HS-27A (cell line): Measurements from ENCODE around the gene LAMA5.
A peak's percentile ranks its signal among the peaks of the same experiment; 100 is the strongest.
"Not testable (repeated sequence)": the region's sequence is repeated elsewhere in the genome, so short reads cannot be mapped to it uniquely, and the experiment has no call there.

Experiments used
- DNase-seq: peaks from one replicate; pipeline ENCODE4 v3.0.0-alpha.2; 2012; ENCODE audit warnings: low read depth, missing footprints

LAMA5 gene

DNA sequence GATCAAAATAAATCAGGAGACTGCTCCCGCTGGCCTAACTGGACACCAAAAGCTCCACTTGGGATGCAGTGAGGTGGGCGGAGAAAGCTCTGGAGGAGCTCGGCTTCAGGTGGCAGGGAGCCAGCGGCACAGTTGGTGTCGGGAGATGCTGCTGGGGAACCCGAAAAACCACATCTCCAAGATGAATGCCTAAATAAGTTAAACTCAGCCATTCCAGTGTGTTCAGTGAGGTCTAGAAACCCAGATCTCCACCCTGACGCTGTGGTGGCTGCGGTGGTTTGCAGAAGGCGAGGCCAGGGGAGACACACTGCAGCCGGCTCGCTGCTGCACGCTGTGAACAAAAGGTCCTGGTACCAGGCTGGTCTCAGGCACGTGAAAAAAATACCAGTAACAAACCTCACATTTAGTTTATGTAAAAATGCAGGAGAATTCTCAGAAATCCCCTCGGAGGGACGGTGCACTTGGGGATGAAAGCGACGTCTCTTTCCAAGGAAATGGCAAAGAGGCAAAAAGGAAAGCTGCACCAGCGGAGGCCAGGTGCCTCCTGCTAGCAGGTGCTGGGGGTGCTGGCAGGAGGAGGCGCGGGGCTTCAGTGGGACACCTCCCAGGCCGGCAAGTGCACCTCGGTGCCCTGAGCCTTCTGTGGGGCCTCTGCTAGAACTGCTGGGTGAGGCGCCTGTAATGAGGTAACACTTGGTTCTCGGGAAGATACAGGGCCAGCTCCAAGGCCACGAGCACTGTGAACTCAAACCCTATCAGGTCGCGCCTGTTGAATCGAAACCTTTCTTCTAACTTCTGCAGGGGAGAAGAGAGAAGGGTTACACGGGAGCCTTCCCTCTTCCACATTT is 23.4 kb upstream of the LAMA5 start:
- DNase-seq = no peak

- DNase-seq = no peak
These were observed 22.5 kb upstream of the LAMA5 start for GRCh38 chr20:62389601-62390087.

DNA sequence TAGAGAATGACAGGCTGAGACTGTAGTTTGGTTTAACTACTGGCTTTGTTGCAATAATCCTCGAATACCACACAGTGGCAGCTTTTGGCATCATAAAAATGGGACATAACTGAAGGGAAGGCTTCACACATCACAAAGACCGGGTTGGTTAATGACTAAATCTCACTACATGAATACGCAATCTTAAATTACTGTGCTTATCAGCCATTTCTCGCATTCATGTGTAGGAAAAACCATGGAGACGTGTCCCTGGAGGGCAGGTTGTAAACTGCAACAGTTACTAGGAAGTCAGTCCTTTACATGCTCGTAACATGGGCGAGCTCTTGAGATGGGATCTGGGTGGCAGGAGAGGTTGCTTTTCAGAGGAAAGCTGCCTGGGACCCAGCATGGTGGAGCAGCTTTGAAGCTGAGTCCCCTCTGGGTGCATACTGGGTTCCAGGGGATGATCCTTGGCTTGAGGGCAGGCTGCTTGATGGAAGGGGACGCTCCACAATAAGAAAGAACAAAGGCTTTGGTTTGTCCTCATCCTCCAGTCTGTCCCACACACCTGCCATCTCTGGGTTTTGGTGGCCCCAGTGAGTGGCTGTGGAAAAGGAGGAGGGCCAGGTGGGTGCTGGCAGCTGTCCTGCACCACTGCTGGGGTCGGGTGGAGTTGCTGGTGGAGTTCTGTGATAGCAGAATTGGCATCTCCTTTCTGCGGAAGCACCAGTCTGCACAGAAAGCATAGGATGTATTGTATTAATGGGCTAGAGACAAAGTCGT is 21.9 kb upstream of the LAMA5 start:
- no peak for DNase-seq

DNA sequence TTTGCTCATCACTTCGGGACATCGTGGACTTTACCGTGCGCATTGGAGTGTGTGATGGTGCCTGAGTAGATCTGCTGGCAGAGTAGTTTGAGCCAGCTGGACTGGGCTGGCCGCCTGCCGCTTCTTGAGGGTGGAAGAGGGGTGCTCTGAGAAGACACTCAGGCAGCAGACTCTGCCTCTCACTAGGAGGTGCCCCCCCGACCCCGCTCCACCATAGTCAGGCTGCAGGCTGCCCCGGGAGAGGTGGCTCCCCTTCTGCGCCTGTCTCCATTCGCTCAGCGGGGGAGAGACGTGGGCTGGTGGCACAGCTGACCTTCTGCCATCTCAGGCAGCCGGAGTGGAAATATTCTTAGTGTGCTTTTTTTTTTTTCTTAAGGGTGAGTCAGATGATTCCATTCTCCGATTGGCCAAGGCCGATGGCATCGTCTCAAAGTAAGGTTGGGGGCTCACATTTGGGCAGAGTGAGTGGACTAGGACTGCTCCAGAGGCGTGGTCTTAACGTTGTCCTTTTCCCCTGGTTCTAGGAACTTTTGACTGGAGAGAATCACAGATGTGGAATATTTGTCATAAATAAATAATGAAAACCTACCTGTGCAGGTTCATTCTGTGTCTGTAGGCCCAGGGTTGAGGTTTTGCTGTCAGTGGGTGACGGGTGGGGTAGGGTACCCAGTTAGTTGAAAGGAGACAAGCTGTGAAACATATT is 21.0 kb upstream of the LAMA5 start:
- DNase-seq = no peak

GRCh38 chr20:62387219-62387913 is 20.3 kb upstream of the LAMA5 start:
- no peak for DNase-seq

GRCh38 chr20:62386383-62387218 is 19.5 kb upstream of the LAMA5 start, which contains the start of gene RPS21:
Gene RPS21 (plus strand): TSS chr20:62387103. CDS start chr20:62387339, 236 bp downstream.
- peak; percentile 61 for DNase-seq

DNA sequence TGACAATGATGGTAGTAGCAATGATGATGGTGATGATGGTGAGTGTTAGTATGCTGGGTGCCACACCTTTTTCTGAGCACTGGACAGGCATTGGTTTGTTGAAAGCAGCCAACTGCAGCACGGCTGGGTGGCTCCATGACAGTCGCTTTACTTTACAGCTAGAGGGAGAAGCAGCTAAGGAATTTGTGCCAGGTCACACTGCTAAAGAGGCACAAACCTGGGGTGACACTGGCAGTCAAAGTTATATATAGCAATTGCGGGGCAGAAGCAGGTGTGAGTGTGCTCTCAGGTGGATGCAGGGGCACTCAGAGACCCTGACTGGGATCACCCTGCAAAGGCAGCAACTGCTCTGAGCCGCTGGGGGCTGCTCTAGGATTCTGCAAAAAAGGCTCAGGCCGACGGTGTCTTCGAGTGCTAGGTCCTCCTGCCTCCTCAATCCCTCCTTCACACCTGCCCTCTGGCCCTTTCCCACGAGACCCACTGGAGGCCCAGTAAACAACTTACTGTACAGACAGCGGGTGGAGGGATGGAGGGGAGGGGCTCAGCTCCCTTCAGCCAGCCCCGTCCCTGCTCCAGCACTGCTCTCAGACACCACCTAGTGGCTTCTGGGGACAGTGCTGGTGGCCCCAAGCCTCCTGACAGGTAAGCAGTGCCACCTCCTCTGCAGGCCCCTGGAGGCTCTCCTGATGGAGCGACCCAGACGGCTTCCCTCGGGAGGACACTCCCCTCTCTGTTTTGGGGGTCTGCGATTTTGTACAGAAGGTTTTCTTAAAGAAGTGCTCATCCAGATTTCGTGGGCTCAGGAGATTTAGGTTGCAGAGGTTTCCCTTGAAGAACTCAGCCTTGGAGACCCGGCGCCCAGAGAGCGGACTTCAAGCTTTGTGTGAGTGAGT is 15.4 kb upstream of the LAMA5 start:
- DNase-seq = no peak

GRCh38 chr20:62381842-62382241 is 14.7 kb upstream of the LAMA5 start:
- DNase-seq = no peak

DNA sequence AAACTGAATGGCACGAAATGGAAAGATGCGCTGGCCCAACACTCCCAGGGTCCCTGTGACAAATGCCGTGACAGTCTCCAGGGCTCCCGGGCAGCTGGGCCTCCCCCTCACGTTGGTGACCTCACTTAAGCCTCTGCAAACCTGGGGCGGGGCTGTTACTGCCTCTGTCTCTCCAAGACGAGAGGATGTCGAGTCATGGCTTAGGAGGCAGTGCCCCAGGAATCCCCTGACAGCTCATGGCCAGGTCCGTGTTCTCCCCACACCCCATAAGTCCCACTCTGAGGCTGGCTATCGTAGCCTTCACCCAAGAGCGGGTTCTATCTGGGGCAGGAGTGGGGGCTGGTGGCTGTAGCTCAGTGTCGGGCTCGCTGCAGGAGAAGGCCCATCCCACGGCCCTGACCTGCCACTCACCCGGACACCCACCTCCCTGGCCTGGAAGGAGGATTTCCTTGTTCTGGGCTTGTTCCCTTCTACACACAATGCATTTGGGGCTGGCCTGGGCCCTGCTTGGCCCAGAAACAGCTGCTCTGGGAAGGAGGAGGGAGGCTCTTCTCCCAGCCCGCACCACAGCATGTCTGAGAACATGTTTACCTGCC is 14.2 kb upstream of the LAMA5 start:
- DNase-seq = no peak

DNA sequence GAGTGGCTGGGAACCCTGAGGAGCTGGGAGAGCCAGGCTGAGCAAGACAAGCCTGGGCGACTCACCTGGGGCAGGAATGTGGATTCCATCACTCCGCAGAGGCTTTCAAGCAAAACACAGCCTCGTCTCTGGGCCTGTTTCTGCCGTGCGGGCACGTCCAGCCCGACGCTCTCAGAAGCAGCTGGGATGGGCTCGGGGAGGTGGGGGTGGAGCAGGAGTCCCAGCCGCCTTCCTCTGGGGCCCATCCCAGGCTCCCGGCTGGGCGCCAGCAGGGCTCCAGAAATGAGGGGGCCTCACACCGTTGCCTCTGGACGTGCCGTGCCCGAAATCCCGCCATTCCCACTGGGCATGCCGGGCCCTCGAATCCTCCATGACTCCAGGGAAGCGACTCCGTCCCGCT is 11.1 kb upstream of the LAMA5 start:
- DNase-seq = no peak

DNA sequence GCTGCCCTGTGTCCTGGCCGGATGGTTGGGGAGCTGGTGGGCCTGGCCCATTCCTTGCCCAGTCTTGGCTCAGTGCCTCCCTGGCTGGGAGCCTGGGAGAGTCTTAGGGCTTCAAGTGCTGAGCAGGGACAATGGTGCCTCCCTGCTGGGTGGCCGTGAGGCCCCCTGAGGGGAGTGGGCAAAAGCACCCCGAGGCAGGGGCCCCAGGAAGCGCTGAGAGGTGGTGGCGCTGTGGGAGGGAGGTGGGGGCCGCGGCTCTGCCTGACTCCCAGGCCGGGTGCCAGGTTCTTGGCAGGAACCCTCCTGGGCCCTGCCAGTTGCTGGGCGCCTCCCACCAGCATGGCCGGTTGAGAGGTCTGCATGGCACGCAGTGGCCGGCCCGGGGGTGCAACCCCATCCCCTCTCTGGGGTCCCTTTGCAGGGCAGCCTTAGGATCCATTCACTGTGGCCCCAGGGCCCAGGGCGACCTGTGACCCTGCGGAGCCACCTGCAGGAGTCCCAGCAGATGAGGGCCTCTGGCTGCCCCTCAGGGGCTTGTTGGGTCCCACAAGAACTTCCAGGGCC is 10.6 kb upstream of the LAMA5 start:
- no peak for DNase-seq

DNA sequence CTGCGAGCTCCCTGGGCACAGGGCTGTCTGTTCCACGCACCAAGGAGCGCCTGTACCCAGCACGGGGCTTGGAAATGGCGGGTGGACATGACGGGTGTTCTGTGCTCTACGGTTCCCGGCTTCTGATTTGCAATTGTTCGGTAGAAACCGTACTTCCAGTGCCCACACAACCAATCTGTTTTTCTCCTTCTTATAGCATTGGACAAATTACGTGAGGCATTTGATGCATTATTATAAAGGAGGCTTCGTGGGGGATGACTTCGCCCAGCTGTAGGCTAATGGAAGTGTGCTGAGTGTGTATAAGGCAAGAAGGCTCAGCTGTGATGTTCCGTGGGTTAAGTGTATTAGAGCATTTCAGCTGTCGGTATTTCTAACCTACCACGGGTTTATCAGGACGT is 10.0 kb upstream of the LAMA5 start:
- DNase-seq = no peak

GRCh38 chr20:62376112-62377063 is 9.3 kb upstream of the LAMA5 start:
- no peak for DNase-seq

DNA sequence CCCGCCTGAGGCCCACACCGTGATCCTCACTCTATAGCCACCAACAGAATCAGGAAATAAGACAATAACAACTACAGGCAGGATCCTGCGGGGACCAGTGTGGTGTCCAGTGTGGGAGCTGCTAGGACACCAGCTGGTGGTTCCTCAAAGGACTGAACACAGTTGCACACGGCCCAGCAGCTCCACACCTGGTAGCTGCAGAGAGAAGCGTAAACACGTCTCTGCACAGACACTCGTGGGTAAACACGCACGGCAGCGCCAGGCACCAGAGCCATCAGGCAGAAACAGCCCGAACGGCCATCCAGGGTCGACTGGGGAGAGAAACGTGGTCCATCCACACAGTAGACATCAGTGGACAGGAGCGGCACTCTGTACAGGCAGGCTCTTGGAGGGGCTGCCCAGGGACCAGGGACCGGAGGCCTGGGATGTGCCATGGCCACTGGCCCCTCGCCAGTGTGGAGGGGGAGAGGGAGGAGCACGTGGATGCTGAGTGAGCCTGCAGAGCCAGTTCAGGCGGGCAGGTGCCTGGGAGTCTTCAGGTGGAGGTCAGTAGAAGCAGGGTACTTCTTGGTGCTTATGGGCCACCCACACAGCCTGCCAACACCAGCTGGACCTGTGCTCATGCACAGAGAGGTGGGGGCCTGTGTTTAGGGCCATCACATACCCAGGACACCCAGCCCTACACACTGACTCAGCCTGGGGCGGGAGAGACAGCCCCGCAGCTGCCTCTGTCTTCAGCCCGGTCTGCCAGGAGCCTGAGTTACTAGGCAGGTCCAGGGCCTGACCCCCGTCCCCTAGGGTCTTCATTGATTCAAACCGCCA is 7.4 kb upstream of the LAMA5 start:
- DNase-seq = no peak

- not testable (repeated sequence) for DNase-seq
These were observed 6.6 kb upstream of the LAMA5 start for GRCh38 chr20:62373631-62374179.
